GM12892 (cell line): ENCODE results near the gene FOSL2.

ENCODE experiments used
- POLR2A ChIP-seq: IDR thresholded peaks from 2 replicates; pipeline ENCODE4 v1.6.1; 2011; ENCODE audit warnings: low read depth, low read length, control low read depth
- POLR2AphosphoS5 ChIP-seq: IDR thresholded peaks from 2 replicates; pipeline ENCODE4 v1.6.1; 2011; ENCODE audit warnings: low read depth, low read length, control low read depth

GRCh38 chr2:28453396-28453795 is 60.7 kb downstream of the FOSL2 start:
- TF ChIP-seq POLR2A (no peak), POLR2AphosphoS5 (no peak)
